ENCODE data around the gene SREK1. TPM values are rescaled to one million over a fixed set of nuclear protein-coding genes. Genes with fewer than 3 reads are reported as not detected.

SREK1 gene
- total and polyA plus RNA-seq, 9 donors, result 24.5 to 101 (median 54.0) TPM

DNA sequence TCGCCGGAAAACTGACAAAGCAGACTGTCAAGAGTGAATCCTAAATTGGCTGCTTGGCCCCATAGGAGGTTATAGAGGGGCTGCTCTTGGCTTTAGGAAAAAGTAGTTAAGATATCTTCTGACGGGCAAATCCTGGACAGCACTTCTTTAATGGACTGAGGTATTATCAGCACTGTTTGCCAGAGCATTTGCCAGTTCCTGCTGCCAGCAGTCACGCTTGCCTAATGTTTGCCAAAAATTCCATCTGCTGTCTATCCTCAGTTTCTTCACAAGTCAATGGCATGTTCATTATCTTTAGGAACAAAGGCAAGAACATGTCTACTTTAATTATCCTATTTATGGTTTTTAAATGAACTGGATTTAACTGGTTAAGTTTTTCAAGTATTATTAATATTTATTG lies 25.8 kb upstream of the SREK1 start:
- no peak overlapping the region for H3K27ac ChIP-seq
- no peak overlapping the region for H3K4me3 ChIP-seq
- H3K36me3 ChIP-seq, result no peaks in the 10 kb centered on the region
- no peaks in the 10 kb centered on the region for H3K9me3 ChIP-seq
- H3K27me3 ChIP-seq, result no peaks in the 10 kb centered on the region
- intact Hi-C loops (cut with DNase I), result no loop called here
- WGBS, 3 donors, result 63 to 73% (median 68%) methylated on average over 4 of the region's 4 CpGs
- TF ChIP-seq EP300 (IDR thresholded peaks at IDR 0.05), result no peak
- TF ChIP-seq POLR2A (IDR thresholded peaks at IDR 0.05), result no peak
- TF ChIP-seq, protein P1, sequence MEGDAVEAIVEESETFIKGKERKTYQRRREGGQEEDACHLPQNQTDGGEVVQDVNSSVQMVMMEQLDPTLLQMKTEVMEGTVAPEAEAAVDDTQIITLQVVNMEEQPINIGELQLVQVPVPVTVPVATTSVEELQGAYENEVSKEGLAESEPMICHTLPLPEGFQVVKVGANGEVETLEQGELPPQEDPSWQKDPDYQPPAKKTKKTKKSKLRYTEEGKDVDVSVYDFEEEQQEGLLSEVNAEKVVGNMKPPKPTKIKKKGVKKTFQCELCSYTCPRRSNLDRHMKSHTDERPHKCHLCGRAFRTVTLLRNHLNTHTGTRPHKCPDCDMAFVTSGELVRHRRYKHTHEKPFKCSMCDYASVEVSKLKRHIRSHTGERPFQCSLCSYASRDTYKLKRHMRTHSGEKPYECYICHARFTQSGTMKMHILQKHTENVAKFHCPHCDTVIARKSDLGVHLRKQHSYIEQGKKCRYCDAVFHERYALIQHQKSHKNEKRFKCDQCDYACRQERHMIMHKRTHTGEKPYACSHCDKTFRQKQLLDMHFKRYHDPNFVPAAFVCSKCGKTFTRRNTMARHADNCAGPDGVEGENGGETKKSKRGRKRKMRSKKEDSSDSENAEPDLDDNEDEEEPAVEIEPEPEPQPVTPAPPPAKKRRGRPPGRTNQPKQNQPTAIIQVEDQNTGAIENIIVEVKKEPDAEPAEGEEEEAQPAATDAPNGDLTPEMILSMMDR (IDR thresholded peaks at IDR 0.05), result no peak
- H3K4me1 ChIP-seq (ENCODE audit: insufficient read depth), result no peaks in the 10 kb centered on the region
- no peak for DNase-seq

DNA sequence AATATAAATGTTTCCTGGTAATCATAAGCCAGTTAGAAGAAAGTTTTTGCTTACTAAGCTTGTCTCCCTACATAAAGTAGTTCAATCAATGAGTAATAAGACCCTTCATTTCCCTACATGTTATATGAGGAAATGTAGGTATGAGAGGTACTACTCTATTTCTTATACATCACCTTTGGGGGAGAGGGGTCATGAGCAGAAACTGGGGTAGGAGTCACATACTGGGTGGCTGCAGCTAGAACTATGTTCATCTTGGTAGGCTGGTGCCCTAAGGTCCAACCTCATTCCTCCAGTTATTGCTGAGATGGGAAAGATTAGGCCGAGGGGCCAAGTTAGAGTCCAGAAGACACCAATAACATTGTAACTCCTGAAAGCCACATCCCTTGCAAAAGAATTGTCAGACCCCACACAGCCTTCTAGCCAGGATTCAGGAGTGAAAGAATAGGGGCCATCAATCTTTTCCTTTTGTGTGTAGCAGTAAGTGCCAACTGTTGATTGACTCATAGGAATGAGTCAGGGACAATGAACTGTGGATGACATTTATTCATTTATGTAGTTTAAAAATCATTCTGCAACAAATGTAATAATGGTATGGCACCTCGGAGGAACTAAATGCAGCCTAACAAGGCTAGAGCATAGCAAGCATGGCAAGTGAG lies 21.6 kb upstream of the SREK1 start:
- intact Hi-C loops (cut with DNase I), result no loop called here
- TF ChIP-seq EP300 (IDR thresholded peaks at IDR 0.05) (no peak), POLR2A (IDR thresholded peaks at IDR 0.05) (no peak)
- TF ChIP-seq, protein P1 (IDR thresholded peaks at IDR 0.05), result no peak
- DNase-seq, result no peak
- no peak overlapping the region for H3K27ac ChIP-seq
- H3K27me3 ChIP-seq, result no peaks in the 10 kb centered on the region
- H3K4me1 ChIP-seq (ENCODE audit: insufficient read depth), result no peaks in the 10 kb centered on the region
- H3K4me3 ChIP-seq, result no peak overlapping the region
- 90 to 93% (median 92%) methylated on average over 2 of the region's 2 CpGs for WGBS, 3 donors
- no peaks in the 10 kb centered on the region for H3K9me3 ChIP-seq
- H3K36me3 ChIP-seq, result no peaks in the 10 kb centered on the region

DNA sequence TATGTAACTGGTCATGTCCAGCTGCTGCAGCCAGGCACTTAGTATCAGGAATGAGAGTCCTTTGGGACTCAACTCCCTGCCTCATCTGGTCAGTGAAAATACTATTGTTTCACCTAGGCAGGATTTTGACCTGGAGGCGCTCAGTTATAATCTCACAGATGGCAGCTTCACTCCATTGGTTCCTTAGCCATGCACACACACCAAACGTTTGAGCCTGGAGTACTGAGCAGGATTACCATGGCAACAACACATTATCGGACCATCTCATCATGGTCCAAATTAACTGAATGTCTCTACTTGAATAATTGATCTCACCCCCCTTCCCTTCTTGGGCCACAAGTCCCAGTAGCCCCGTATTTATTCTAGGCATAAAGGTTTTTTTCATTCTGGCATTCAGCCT lies 15.0 kb upstream of the SREK1 start:
- no peaks in the 10 kb centered on the region for H3K36me3 ChIP-seq
- H3K4me3 ChIP-seq, result no peak overlapping the region
- H3K27me3 ChIP-seq, result no peaks in the 10 kb centered on the region
- TF ChIP-seq EP300 (IDR thresholded peaks at IDR 0.05), result no peak
- no peaks in the 10 kb centered on the region for H3K9me3 ChIP-seq
- H3K27ac ChIP-seq, result no peak overlapping the region
- H3K4me1 ChIP-seq (ENCODE audit: insufficient read depth), result no peaks in the 10 kb centered on the region
- intact Hi-C loops (cut with DNase I), result no loop called here
- WGBS, 3 donors, result 76 to 82% (median 77%) methylated on average over 4 of the region's 4 CpGs
- DNase-seq, result no peak

DNA sequence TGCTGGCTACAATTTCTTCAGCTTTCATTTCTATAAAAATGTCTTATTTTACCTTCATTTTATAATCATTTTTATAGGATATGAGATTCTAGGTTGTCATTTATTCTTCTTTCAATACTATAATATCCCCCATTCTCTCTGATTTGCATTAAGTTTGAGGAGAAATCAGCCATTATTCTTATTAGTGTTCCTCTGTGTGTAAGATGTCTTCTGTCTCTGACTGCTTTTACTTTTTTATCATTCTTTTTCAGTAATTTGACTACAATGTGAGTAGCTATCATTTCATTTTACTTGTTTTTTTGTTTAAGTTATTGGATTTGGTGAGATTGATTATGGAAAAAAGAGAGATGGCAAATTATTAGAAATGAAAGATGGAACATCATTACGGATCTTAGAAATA lies 13.6 kb upstream of the SREK1 start:
- H3K4me1 ChIP-seq (ENCODE audit: insufficient read depth), result no peaks in the 10 kb centered on the region
- no peaks in the 10 kb centered on the region for H3K9me3 ChIP-seq
- no peak for TF ChIP-seq POLR2A (IDR thresholded peaks at IDR 0.05)
- TF ChIP-seq, protein P1 (IDR thresholded peaks at IDR 0.05), result no peak
- no peak for TF ChIP-seq EP300 (IDR thresholded peaks at IDR 0.05)
- H3K36me3 ChIP-seq, result no peaks in the 10 kb centered on the region
- WGBS, 3 donors, result 91 to 97% (median 92%) methylated on average over 1 of the region's 1 CpG
- no peak overlapping the region for H3K4me3 ChIP-seq
- H3K27ac ChIP-seq, result no peak overlapping the region
- no peak for DNase-seq
- H3K27me3 ChIP-seq, result no peaks in the 10 kb centered on the region
- intact Hi-C loops (cut with DNase I), result no loop called here

DNA sequence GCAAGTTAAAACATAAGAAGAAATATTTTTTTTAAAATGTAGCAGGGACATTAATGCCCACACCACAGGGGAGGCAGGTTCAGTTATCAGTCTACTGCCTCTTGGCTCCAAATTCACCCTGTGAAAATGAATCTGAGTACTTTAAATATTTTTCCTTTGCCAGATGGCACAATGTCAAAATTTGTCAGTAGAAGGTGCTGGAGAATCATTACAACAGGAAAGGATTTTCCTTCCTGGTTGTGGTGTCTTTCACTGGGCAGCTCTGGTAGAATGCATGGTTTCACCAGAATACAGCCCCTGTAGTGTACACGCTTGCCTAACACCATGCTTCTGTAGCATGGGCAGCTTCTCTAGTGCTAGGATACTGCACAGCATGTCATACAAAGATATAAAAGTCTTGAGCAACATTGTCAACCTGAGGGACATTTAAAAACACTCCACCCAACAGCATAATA lies 9.7 kb upstream of the SREK1 start:
- H3K27me3 ChIP-seq, result no peaks in the 10 kb centered on the region
- H3K4me1 ChIP-seq (ENCODE audit: insufficient read depth), result no peaks in the 10 kb centered on the region
- H3K9me3 ChIP-seq, result no peaks in the 10 kb centered on the region
- no peak for DNase-seq
- no peaks in the 10 kb centered on the region for H3K36me3 ChIP-seq
- no peak overlapping the region for H3K4me3 ChIP-seq
- 77 to 86% (median 82%) methylated on average over 1 of the region's 1 CpG for WGBS, 3 donors
- no peak overlapping the region for H3K27ac ChIP-seq
- TF ChIP-seq, protein P1 (IDR thresholded peaks at IDR 0.05), result no peak
- intact Hi-C loops (cut with DNase I), result no loop called here
